Nephron (organoid): ENCODE data around the gene OSBPL1A.

Experiments
- H3K27ac Mint-ChIP-seq, 3 experiments: 2 replicates each; pipeline ENCODE4 v1.8.0; 2020; ENCODE audit warnings: mixed read lengths in 3 of 3, mild to moderate bottlenecking in 2 of 3, moderate library complexity in 1 of 3
- H3K27me3 Mint-ChIP-seq: 2 replicates; pipeline ENCODE4 v1.8.0; 2021; ENCODE audit warnings: low read depth, mild to moderate bottlenecking, moderate library complexity, mixed read lengths
- H3K36me3 Mint-ChIP-seq: 2 replicates; pipeline ENCODE4 v1.8.0; 2020; ENCODE audit warnings: low read depth, mixed read lengths
- H3K4me1 Mint-ChIP-seq: 2 replicates; pipeline ENCODE4 v1.8.0; 2020; ENCODE audit warnings: mixed read lengths
- H3K4me3 Mint-ChIP-seq, 3 experiments: 2 replicates each; pipeline ENCODE4 v1.8.0; 2020; ENCODE audit warnings: mild to moderate bottlenecking in 3 of 3, mixed read lengths in 3 of 3, moderate library complexity in 2 of 3
- H3K9me3 Mint-ChIP-seq: 2 replicates; pipeline ENCODE4 v1.8.0; 2020; ENCODE audit warnings: mixed read lengths
- TF ChIP-seq, protein P1 (sequence below), 3 experiments: fragments of 200-600 bp; sonication (generic); IDR thresholded peaks; one replicate each; pipeline ENCODE4 v1.5.0; 2021; ENCODE audit warnings: antibody characterized with exemption in 3 of 3; ENCODE audit not compliant: unreplicated experiment in 3 of 3

Gene OSBPL1A

DNA sequence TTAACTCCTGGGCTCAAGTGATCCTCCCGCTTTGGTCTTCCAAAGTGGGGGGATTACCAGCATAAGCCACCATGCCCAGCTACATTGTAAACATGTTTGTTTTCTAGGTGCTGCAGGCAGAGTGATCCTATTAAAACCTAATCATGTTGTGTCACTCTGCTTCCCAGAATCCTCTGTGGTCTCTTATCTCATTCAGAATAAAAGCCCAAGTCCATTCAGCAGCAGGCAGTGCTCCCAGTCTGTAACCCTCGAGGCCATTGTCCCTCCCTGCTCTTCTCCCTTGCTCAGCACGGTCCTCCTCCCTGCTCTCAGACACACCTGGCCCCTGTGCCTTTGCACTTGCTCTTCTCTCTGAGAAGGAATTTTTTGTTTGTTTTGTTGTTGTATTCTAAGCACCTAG, 269.9 kb downstream of the OSBPL1A start:
- H3K27me3 Mint-ChIP-seq = no peaks in the 10 kb centered on the region
- H3K4me1 Mint-ChIP-seq = no peaks in the 10 kb centered on the region
- H3K36me3 Mint-ChIP-seq = peaks cover 9% of the 10 kb centered on the region
- H3K27ac Mint-ChIP-seq = no peak overlapping the region
- H3K9me3 Mint-ChIP-seq = no peaks in the 10 kb centered on the region
- H3K4me3 Mint-ChIP-seq = no peak overlapping the region
- TF ChIP-seq, protein P1, sequence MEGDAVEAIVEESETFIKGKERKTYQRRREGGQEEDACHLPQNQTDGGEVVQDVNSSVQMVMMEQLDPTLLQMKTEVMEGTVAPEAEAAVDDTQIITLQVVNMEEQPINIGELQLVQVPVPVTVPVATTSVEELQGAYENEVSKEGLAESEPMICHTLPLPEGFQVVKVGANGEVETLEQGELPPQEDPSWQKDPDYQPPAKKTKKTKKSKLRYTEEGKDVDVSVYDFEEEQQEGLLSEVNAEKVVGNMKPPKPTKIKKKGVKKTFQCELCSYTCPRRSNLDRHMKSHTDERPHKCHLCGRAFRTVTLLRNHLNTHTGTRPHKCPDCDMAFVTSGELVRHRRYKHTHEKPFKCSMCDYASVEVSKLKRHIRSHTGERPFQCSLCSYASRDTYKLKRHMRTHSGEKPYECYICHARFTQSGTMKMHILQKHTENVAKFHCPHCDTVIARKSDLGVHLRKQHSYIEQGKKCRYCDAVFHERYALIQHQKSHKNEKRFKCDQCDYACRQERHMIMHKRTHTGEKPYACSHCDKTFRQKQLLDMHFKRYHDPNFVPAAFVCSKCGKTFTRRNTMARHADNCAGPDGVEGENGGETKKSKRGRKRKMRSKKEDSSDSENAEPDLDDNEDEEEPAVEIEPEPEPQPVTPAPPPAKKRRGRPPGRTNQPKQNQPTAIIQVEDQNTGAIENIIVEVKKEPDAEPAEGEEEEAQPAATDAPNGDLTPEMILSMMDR (IDR thresholded peaks at IDR 0.05; ENCODE audit: unreplicated experiment in 3 of 3) = no peak

DNA sequence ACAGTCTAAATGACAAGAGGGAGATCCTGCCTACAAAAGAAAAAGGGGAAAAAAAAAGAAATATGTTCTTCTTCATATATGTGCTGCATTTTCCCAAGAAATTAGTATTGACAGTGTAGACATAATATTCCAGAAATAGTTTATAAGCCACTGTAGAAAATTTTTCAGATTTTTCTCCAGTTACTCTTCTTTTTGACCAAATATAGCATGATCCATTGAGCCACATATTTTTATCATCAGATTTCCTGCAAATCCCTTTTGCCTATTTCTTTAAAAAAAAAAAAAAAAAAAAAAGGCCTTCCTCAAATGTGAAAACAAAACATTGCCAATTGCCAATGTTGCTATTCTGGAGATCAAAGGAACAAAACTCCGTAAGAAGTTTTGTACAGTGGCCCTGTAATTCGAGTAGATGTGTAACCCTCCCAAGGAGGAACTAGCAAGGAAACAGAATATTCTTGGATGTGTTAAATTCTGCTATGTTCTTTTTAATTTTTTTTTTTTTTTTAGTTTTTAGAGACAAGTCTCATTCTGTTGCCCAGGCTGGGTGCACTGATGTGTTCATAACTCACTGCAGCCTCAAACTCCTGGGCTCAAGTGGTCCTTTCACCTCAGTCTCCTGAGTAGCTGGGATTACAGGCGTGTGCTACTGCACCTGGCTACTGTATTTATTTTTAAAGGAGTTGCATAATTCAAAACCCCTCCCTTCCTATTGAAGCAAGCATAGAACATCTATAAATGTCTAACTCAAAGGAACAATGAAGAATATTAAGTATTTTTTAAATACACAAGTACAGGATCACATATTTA, 271.3 kb downstream of the OSBPL1A start:
- Mint-ChIP-seq H3K9me3 (no peaks in the 10 kb centered on the region), H3K36me3 (peaks cover 9% of the 10 kb centered on the region), H3K4me1 (no peaks in the 10 kb centered on the region), H3K4me3 (no peak overlapping the region), H3K27me3 (no peaks in the 10 kb centered on the region), H3K27ac (no peak overlapping the region)
- TF ChIP-seq, protein P1 (IDR thresholded peaks at IDR 0.05; ENCODE audit: unreplicated experiment in 3 of 3) = no peak

DNA sequence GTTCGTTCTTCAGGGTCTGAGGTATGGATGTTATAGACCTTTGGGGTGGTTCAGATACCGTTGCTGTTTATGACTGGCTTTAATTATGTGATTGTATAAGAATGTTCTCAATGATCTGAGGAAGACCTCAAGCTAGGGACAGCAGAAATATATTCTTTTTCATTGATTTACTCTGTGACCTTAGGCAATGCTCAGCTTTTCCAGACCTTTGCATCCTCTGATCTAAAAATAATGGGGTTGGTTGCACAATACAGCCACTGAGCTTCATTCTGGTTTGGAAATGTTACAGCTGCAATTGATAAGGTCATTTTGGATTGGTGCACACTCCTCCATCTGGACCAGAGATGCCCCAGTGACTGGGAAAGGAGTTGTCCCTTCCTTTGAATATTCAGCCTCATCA, 276.0 kb downstream of the OSBPL1A start:
- Mint-ChIP-seq H3K27ac (no peak overlapping the region), H3K36me3 (peaks cover 11% of the 10 kb centered on the region), H3K4me1 (no peaks in the 10 kb centered on the region), H3K4me3 (no peak overlapping the region), H3K27me3 (no peaks in the 10 kb centered on the region), H3K9me3 (no peaks in the 10 kb centered on the region)
- TF ChIP-seq, protein P1 (IDR thresholded peaks at IDR 0.05; ENCODE audit: unreplicated experiment in 3 of 3) = no peak

DNA sequence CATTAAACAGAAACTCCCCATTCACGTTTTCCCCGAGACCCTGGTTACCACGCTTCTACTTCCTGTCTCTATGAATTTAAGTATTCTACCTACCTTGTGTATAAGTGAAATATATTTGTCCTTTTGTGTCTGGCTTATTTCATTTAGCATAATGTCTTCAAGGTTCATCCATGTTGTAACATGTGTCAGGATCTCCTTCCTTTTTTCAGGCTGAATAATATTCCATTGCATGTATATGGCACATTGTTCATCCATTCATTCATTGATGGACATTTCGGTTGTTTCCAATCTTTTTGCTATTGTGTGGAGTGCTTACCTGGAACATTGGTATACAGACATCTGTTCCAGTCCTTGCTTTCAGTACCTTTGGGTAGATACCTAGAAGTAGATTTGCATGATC, 276.9 kb downstream of the OSBPL1A start:
- Mint-ChIP-seq H3K27ac (no peak overlapping the region), H3K4me1 (no peaks in the 10 kb centered on the region), H3K4me3 (no peak overlapping the region), H3K27me3 (no peaks in the 10 kb centered on the region), H3K36me3 (peaks cover 10% of the 10 kb centered on the region), H3K9me3 (no peaks in the 10 kb centered on the region)
- TF ChIP-seq, protein P1 (IDR thresholded peaks at IDR 0.05; ENCODE audit: unreplicated experiment in 3 of 3) = no peak

DNA sequence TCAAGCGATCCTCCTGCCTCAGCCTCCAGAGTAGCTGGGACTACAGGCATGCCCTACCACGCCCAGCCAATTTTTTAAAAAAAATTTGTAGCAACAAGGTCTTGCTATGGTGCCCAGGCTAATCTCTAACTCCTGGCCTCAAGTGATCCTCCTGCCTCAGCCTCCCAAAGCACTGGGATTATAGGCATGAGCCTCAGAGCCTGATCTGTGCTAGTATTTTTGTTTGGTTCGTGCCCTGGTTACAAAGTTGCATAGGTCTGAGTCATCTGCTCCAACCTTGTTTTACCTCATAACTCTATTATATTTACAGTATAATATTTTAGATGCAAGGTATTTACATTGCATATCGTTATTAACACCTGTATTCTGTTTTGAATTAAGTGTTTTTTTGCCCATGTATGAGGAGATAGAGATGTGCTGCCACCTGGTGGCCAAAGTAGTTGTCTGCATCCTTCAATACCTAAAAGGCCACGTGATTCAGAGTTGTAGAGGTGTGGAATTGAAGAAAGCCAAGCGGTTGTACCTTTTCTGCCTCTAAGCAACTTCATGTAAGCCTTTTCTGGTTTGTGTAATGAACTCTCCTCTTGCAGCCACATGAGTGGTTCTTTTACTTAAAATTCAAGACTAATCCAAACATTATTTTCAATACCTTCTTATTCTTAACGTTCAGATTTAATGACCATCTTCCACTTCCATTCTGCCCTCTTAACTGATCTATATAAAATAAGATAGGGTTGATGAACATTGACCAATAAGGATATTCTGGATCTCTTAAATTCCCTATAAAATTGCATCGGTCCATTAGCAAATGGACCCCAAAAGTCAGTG, 278.7 kb downstream of the OSBPL1A start:
- Mint-ChIP-seq H3K36me3 (peaks cover 6% of the 10 kb centered on the region), H3K27me3 (no peaks in the 10 kb centered on the region), H3K4me1 (no peaks in the 10 kb centered on the region), H3K4me3 (no peak overlapping the region), H3K9me3 (no peaks in the 10 kb centered on the region), H3K27ac (no peak overlapping the region)
- TF ChIP-seq, protein P1 (IDR thresholded peaks at IDR 0.05; ENCODE audit: unreplicated experiment in 3 of 3) = peak; percentile 93
